Pancreas (tissue), 10 donors: ENCODE results near the gene ZNF554. TPM values are rescaled to one million over a fixed set of nuclear protein-coding genes. Genes with fewer than 3 reads are reported as not detected.

Experiments
- ATAC-seq, 4 donors: fragments of 200-7000 bp; cut with Tn5 transposase; one replicate each; pipeline versions ENCODE4 v1.8.0 to v1.9.1; 2020; ENCODE audit warnings: mild to moderate bottlenecking in 4 of 4, moderate library complexity in 4 of 4
- DNase-seq, 6 donors: peaks; one replicate each; pipeline ENCODE4 v3.0.0-alpha.2; 2020
- FAIRE-seq: peaks from 2 replicates; lab custom pipeline; 2012; peaks lifted over from hg19 to GRCh38; lab: Jason Lieb, UNC
- H3K27ac ChIP-seq, 4 donors: fragments of 200-600 bp; sonication (generic); 1 replicate in 3 of 4; 2 replicates in 1 of 4; pipeline versions ENCODE4 v1.5.0 to v1.8.0; 2020
- H3K27me3 ChIP-seq, 4 donors: fragments of 200-600 bp; one replicate each; pipeline ENCODE4 v1.8.0; 2021
- H3K36me3 ChIP-seq, 3 donors: fragments of 200-600 bp; sonication (generic) in 1 of 3; one replicate each; pipeline versions ENCODE4 v1.5.0 to v1.8.0; 2020 to 2021
- H3K4me1 ChIP-seq, 3 donors: fragments of 200-600 bp; one replicate each; pipeline ENCODE4 v1.8.0; 2021
- H3K4me3 ChIP-seq, 4 donors: fragments of 200-600 bp; sonication (generic) in 2 of 4; one replicate each; pipeline versions ENCODE4 v1.5.0 to v1.8.0; 2020 to 2021
- H3K9me3 ChIP-seq, 4 donors: fragments of 200-600 bp; one replicate each; pipeline ENCODE4 v1.8.0; 2021
- CTCF ChIP-seq, 4 donors: fragments of 200-600 bp; sonication (generic) in 3 of 4; IDR thresholded peaks; one replicate each; pipeline versions ENCODE4 v1.5.0 to v1.8.0; 2021; ENCODE audit warnings: antibody characterized with exemption in 4 of 4
- WGBS, 2 donors: extraction: QIAGEN DNeasy Blood & Tissue Kit; methylation state at CpG; one replicate each; pipeline ENCODE4 v1.1.7; 2013; 5-methylcytosine and 5-hydroxymethylcytosine counted together
- intact Hi-C, 3 donors: fragments of 100-400 bp; cut with DNase I; formaldehyde crosslinking; loops; one replicate each; pipeline versions ENCODE4 v1.11.1 to v1.14.2; 2022
- polyA plus RNA-seq, 2 donors: library from polyadenylated mRNA; stranded (reverse); fragments of 200-250 nt; gene quantifications; one replicate each; pipeline ENCODE4 v1.2.3, GENCODE V29; 2013
- total RNA-seq, 6 donors: library from RNA; stranded (reverse); fragmentation: NEBNext Ultra II Directional in 4 of 6; extraction: Animal tissue kit (Norgen Biotek cat#: 25700) in 4 of 6; gene quantifications; one replicate each; pipeline versions ENCODE4 v1.2.1 to v1.2.4, GENCODE V29; 2021 to 2023
- donor health status: healthy with polysubstance abuse.
- donor health status: DM: no; HTN: no; CAD: no; lungs with moderate emphysema.
- donor health status: DM: no; HTN: no; CAD: no.
- donor health status: control.
- donor health status: control.
- donor health status: Bipolar disorder and iron deficiency.
- donor health status: DM: yes; HTN: yes; CAD: no.
- donor health status: DM: no; HTN: no; CAD: no.
- donor health status: DM: no; HTN: no; CAD: no.
- donor health status: DM: yes; HTN: yes; CAD: no.

ZNF554 gene
- total and polyA plus RNA-seq, 8 donors, result 2.6 to 5.2 (median 3.6) TPM

DNA sequence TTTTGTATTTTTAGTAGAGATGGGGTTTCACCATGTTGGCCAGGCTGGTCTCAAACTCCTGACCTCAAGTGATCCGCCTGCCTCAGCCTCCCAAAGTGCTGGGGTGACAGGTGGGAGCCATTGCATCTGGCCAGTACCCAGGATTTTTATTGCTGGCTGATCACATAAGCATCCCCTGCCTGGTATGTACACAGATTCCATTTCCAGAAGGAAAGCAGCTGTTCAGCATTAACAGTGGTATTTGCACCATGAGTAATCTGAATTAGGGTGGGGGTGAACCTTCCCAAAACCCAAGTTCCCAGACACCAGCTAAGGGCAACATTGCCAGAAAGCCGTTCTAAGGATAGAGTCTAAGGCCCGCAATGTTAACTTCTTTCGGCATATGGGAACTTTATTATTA is 28.9 kb downstream of the ZNF554 start:
- peaks cover 4 to 32% (median 22%) of the 10 kb centered on the region in 3 donors for H3K36me3 ChIP-seq
- DNase-seq, result no peak
- no peak for ATAC-seq
- WGBS, 2 donors, result 83 to 84% methylated on average over 4 of the region's 4 CpGs
- TF ChIP-seq CTCF (IDR thresholded peaks at IDR 0.05), result no peak
- intact Hi-C loops, result no loop called here
- peaks cover 0 to 10% (median 0%) of the 10 kb centered on the region in 4 donors for H3K9me3 ChIP-seq
- no peak overlapping the region for H3K4me3 ChIP-seq
- H3K27ac ChIP-seq, result no peak overlapping the region
- H3K27me3 ChIP-seq, result no peaks in the 10 kb centered on the region
- FAIRE-seq, result no peak
- H3K4me1 ChIP-seq, result no peaks in the 10 kb centered on the region

DNA sequence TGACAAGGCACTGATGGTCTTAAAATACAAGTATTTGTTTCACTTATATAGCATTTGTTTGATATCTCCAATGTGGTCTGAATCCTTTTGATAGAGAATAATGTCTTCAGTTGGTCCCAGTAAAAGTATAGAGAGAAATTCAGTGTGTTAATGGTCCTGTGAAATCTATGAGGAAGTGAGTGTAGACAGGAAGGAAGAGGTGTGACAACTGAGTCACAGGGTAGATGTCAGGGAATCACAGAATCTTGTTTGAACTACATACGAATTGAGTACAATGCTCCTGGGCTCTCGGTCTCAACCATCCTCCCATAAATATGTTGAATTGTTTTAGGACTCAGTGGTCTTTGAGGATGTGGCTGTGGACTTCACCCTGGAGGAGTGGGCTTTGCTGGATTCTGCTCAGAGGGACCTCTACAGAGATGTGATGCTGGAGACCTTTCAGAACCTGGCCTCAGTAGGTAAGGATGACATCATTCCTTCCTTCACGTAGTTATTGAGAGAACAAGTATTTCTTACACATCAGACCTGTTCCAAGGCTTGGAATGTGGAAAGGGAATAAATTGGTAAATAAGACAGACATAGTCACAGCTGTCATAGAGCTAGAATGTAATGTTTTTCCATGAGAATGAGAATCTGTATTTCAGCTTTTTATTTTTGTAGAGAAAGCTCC is 30.7 kb downstream of the ZNF554 start:
- peaks cover 0 to 10% (median 0%) of the 10 kb centered on the region in 4 donors for H3K9me3 ChIP-seq
- peaks cover 4 to 33% (median 23%) of the 10 kb centered on the region in 3 donors for H3K36me3 ChIP-seq
- intact Hi-C loops, result no loop called here
- H3K4me1 ChIP-seq, result no peaks in the 10 kb centered on the region
- FAIRE-seq (no peak), ATAC-seq (no peak), DNase-seq (no peak)
- H3K27me3 ChIP-seq, result no peaks in the 10 kb centered on the region
- 94 to 99% methylated on average over 3 of the region's 3 CpGs for WGBS, 2 donors
- H3K4me3 ChIP-seq, result no peak overlapping the region
- H3K27ac ChIP-seq, result no peak overlapping the region
- no peak for TF ChIP-seq CTCF (IDR thresholded peaks at IDR 0.05)

- Histone ChIP-seq H3K36me3 (peaks cover 4 to 33% (median 23%) of the 10 kb centered on the region in 3 donors), H3K27ac (no peak overlapping the region), H3K4me1 (no peaks in the 10 kb centered on the region), H3K9me3 (peaks cover 0 to 10% (median 0%) of the 10 kb centered on the region in 4 donors), H3K27me3 (no peaks in the 10 kb centered on the region), H3K4me3 (no peak overlapping the region)
- intact Hi-C loops, result no loop called here
- 98 to 99% methylated on average over 10 of the region's 10 CpGs for WGBS, 2 donors
- TF ChIP-seq CTCF (IDR thresholded peaks at IDR 0.05), result no peak
- no peak for DNase-seq
- FAIRE-seq, result no peak
- ATAC-seq, result no peak
These were observed 32.9 kb downstream of the ZNF554 start for GRCh38 chr19:2852598-2852997.

DNA sequence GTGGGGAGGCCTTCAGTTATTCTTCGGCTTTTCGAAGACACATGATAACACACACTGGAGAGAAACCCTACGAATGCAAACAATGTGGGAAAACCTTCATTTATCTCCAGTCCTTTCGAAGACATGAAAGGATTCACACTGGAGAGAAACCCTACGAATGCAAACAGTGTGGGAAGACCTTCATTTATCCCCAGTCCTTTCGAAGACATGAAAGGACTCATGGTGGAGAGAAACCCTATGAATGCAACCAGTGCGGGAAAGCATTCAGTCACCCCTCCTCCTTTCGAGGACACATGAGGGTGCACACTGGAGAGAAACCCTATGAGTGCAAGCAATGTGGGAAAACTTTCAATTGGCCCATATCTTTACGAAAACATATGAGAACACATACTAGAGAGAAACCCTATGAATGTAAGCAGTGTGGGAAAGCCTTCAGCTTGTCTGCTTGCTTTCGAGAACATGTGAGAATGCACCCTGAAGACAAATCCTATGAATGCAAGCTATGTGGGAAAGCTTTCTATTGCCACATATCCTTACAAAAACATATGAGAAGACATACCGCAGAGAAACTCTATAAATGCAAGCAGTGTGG is 33.4 kb downstream of the ZNF554 start:
- Histone ChIP-seq H3K4me3 (no peak overlapping the region), H3K27ac (no peak overlapping the region), H3K9me3 (peaks cover 0 to 10% (median 0%) of the 10 kb centered on the region in 4 donors), H3K27me3 (no peaks in the 10 kb centered on the region), H3K4me1 (no peaks in the 10 kb centered on the region), H3K36me3 (peaks cover 4 to 33% (median 23%) of the 10 kb centered on the region in 3 donors)
- FAIRE-seq (no peak), ATAC-seq (no peak), DNase-seq (no peak)
- WGBS, 2 donors, result 97 to 98% methylated on average over 11 of the region's 11 CpGs
- intact Hi-C loops, result no loop called here
- no peak for TF ChIP-seq CTCF (IDR thresholded peaks at IDR 0.05)

GRCh38 chr19:2854849-2855248 is 35.2 kb downstream of the ZNF554 start:
- no peak for ATAC-seq
- Histone ChIP-seq H3K4me1 (no peaks in the 10 kb centered on the region), H3K4me3 (no peak overlapping the region), H3K27me3 (no peaks in the 10 kb centered on the region), H3K36me3 (peaks cover 4 to 33% (median 23%) of the 10 kb centered on the region in 3 donors), H3K9me3 (peaks cover 0 to 10% (median 0%) of the 10 kb centered on the region in 4 donors), H3K27ac (no peak overlapping the region)
- no peak for FAIRE-seq
- DNase-seq, result no peak
- intact Hi-C loops, result no loop called here
- TF ChIP-seq CTCF (IDR thresholded peaks at IDR 0.05), result no peak
- 96 to 100% methylated on average over 3 of the region's 3 CpGs for WGBS, 2 donors
